Measurements from ENCODE around the gene SMIM32. TPM values are rescaled to one million over a fixed set of nuclear protein-coding genes. Genes with fewer than 3 reads are reported as not detected.

Gene SMIM32
- total and polyA plus RNA-seq, 9 donors: 0.13 TPM; not detected in 8

GRCh38 chr5:136149891-136150290 lies 43.1 kb downstream of the SMIM32 start:
- intact Hi-C loops (cut with DNase I): no loop called here

GRCh38 chr5:136147632-136148031 lies 45.3 kb downstream of the SMIM32 start:
- no peak for TF ChIP-seq CTCF (IDR thresholded peaks at IDR 0.05)
- Histone ChIP-seq H3K9me3 (no peaks in the 10 kb centered on the region), H3K27ac (no peak overlapping the region), H3K4me3 (no peak overlapping the region), H3K4me1 (ENCODE audit: insufficient read depth) (peaks cover 7% of the 10 kb centered on the region), H3K27me3 (no peaks in the 10 kb centered on the region), H3K36me3 (no peaks in the 10 kb centered on the region)
- intact Hi-C loops (cut with DNase I): no loop called here
- no peak for DNase-seq

More at GRCh38 chr5:136149891-136150290, 43.1 kb downstream of the SMIM32 start:
- Histone ChIP-seq H3K4me1 (ENCODE audit: insufficient read depth) (peaks cover 4% of the 10 kb centered on the region), H3K27me3 (no peaks in the 10 kb centered on the region), H3K36me3 (no peaks in the 10 kb centered on the region), H3K27ac (no peak overlapping the region), H3K9me3 (no peaks in the 10 kb centered on the region), H3K4me3 (no peak overlapping the region)
- 43 to 61% (median 45%) methylated on average over 1 of the region's 1 CpG for WGBS, 3 donors
- DNase-seq: no peak
- no peak for TF ChIP-seq CTCF (IDR thresholded peaks at IDR 0.05)
- no peak for TF ChIP-seq EP300 (IDR thresholded peaks at IDR 0.05)
- TF ChIP-seq POLR2A (IDR thresholded peaks at IDR 0.05): no peak

- intact Hi-C loops (cut with DNase I): no loop called here
- no peak for TF ChIP-seq EP300 (IDR thresholded peaks at IDR 0.05)
- TF ChIP-seq CTCF (IDR thresholded peaks at IDR 0.05): no peak
- TF ChIP-seq POLR2A (IDR thresholded peaks at IDR 0.05): no peak
- H3K36me3 ChIP-seq: no peaks in the 10 kb centered on the region
- H3K9me3 ChIP-seq: no peaks in the 10 kb centered on the region
- no peak overlapping the region for H3K27ac ChIP-seq
- no peak overlapping the region for H3K4me3 ChIP-seq
- no peak for DNase-seq
- H3K4me1 ChIP-seq (ENCODE audit: insufficient read depth): peaks cover 4% of the 10 kb centered on the region
- H3K27me3 ChIP-seq: no peaks in the 10 kb centered on the region
- WGBS, 3 donors: 52 to 72% (median 59%) methylated on average over 3 of the region's 3 CpGs
Observed at GRCh38 chr5:136146201-136146600, 46.8 kb downstream of the SMIM32 start.

GRCh38 chr5:136145030-136145429 lies 47.9 kb downstream of the SMIM32 start:
- H3K27me3 ChIP-seq: no peaks in the 10 kb centered on the region
- WGBS, 3 donors: 49 to 57% (median 55%) methylated on average over 2 of the region's 2 CpGs
- H3K4me1 ChIP-seq (ENCODE audit: insufficient read depth): peaks cover 6% of the 10 kb centered on the region
- intact Hi-C loops (cut with DNase I): no loop called here
- H3K4me3 ChIP-seq: no peak overlapping the region
- TF ChIP-seq EP300 (IDR thresholded peaks at IDR 0.05) (no peak), CTCF (IDR thresholded peaks at IDR 0.05) (no peak), POLR2A (IDR thresholded peaks at IDR 0.05) (no peak)
- DNase-seq: no peak
- H3K27ac ChIP-seq: no peak overlapping the region
- no peaks in the 10 kb centered on the region for H3K36me3 ChIP-seq
- no peaks in the 10 kb centered on the region for H3K9me3 ChIP-seq

GRCh38 chr5:136143763-136144162 lies 49.2 kb downstream of the SMIM32 start:
- 78 to 86% (median 82%) methylated on average over 3 of the region's 3 CpGs for WGBS, 3 donors
- TF ChIP-seq POLR2A (IDR thresholded peaks at IDR 0.05) (no peak), EP300 (IDR thresholded peaks at IDR 0.05) (no peak), CTCF (IDR thresholded peaks at IDR 0.05) (no peak)
- Histone ChIP-seq H3K27ac (no peak overlapping the region), H3K9me3 (no peaks in the 10 kb centered on the region), H3K27me3 (no peaks in the 10 kb centered on the region), H3K36me3 (no peaks in the 10 kb centered on the region), H3K4me1 (ENCODE audit: insufficient read depth) (peaks cover 13% of the 10 kb centered on the region), H3K4me3 (no peak overlapping the region)
- no peak for DNase-seq
- intact Hi-C loops (cut with DNase I): no loop called here
